A549 (cell line): ENCODE data around the gene PGAP1. TPM values are rescaled to one million over a fixed set of nuclear protein-coding genes. Genes with fewer than 3 reads are reported as not detected.
A peak's percentile ranks its signal among the peaks of the same experiment; 100 is the strongest.

Experiments used
- ATAC-seq, 2 experiments: fragments of 200-7000 bp in 1 of 2; fragments of >200 bp in 1 of 2; cut with Nextera tagmentation in 1 of 2; cut with Tn5 transposase in 1 of 2; 3 replicates each; pipeline versions ENCODE4 v1.8.0 to v1.9.1; 2018 to 2020; ENCODE audit warnings: mild to moderate bottlenecking in 1 of 2, moderate library complexity in 1 of 2
- CTCF ChIA-PET: fragments of 300-600 bp; sonication (Branson Sonifier 250); formaldehyde crosslinking; extraction: SDS; loops from one replicate; lab custom pipeline; 2021; ENCODE audit warnings: antibody characterized with exemption, inconsistent platforms; lab: Yijun Ruan, JAX
- POLR2A ChIA-PET: fragments of 350-600 bp; formaldehyde crosslinking; extraction: SDS; loops from one replicate; lab custom pipeline; 2021; ENCODE audit warnings: antibody characterized with exemption, inconsistent platforms; lab: Yijun Ruan, JAX
- DNase-seq, 2 experiments: peaks; one replicate each; pipeline versions ENCODE4 v3.0.0 to v3.0.0-alpha.2; 2011 to 2016; ENCODE audit warnings: low read depth in 1 of 2, low spot score in 1 of 2
- FAIRE-seq: peaks from 2 replicates; lab custom pipeline; 2011; peaks lifted over from hg19 to GRCh38; lab: Jason Lieb, UNC
- H3K27ac ChIP-seq, 2 experiments: fragments of >200 bp; sonication (Bioruptor Twin); formaldehyde crosslinking; 3 replicates each; pipeline ENCODE4 v1.5.1; 2016 to 2017
- H3K4me1 ChIP-seq: fragments of >200 bp; sonication (Bioruptor Twin); formaldehyde crosslinking; 3 replicates; pipeline ENCODE4 v1.6.1; 2016
- H3K4me2 ChIP-seq: fragments of >200 bp; sonication (Bioruptor Twin); formaldehyde crosslinking; 3 replicates; pipeline ENCODE4 v1.6.1; 2016
- H3K4me3 ChIP-seq: fragments of >200 bp; sonication (Bioruptor Twin); formaldehyde crosslinking; 3 replicates; pipeline ENCODE4 v1.5.1; 2016
- H3K9me3 ChIP-seq: fragments of >200 bp; sonication (Bioruptor Twin); formaldehyde crosslinking; 3 replicates; pipeline ENCODE4 v1.6.1; 2016
- ATOH8 ChIP-seq: fragments of 250-450 bp; sonication (Bioruptor Pico); IDR thresholded peaks from 2 replicates; pipeline ENCODE4 v1.5.0; 2020; ENCODE audit warnings: low read depth, mild to moderate bottlenecking, moderate library complexity
- BCL3 ChIP-seq: fragments of >200 bp; sonication (Bioruptor Twin); formaldehyde crosslinking; IDR thresholded peaks from 3 replicates; pipeline ENCODE4 v1.6.1; 2016
- BHLHE40 ChIP-seq: IDR thresholded peaks from 2 replicates; pipeline ENCODE4 v1.6.1; 2012; ENCODE audit warnings: low read depth, low read length, inconsistent platforms
- CBX8 ChIP-seq: fragments of 200-600 bp; sonication (generic); IDR thresholded peaks from 2 replicates; pipeline ENCODE4 v1.6.1; 2016
- CHD4 ChIP-seq: fragments of 200-600 bp; sonication (generic); IDR thresholded peaks from 2 replicates; pipeline ENCODE4 v1.6.1; 2016; ENCODE audit warnings: antibody characterized with exemption, mild to moderate bottlenecking, borderline replicate concordance
- E2F6 ChIP-seq: IDR thresholded peaks from 2 replicates; pipeline ENCODE4 v1.6.1; 2012; ENCODE audit warnings: low read depth, borderline replicate concordance
- EHF ChIP-seq: fragments of 250-450 bp; sonication (Bioruptor Pico); IDR thresholded peaks from 2 replicates; pipeline ENCODE4 v1.5.0; 2020; ENCODE audit warnings: mild to moderate bottlenecking
- EP300 ChIP-seq, 2 experiments: fragments of >200 bp; sonication (Bioruptor Twin); formaldehyde crosslinking; IDR thresholded peaks; 2 replicates in 1 of 2; 3 replicates in 1 of 2; pipeline ENCODE4 v1.6.1; 2016 to 2017
- FOSB ChIP-seq: fragments of 250-450 bp; sonication (Bioruptor Pico); IDR thresholded peaks from 2 replicates; pipeline ENCODE4 v1.5.0; 2020; ENCODE audit warnings: mild to moderate bottlenecking, moderate library complexity
- FOSL2 ChIP-seq, 2 experiments: fragments of 450-650 bp in 1 of 2; fragments of >200 bp in 1 of 2; sonication (Bioruptor Twin) in 1 of 2; formaldehyde crosslinking; IDR thresholded peaks; 2 replicates each; pipeline versions ENCODE4 v1.5.0 to v1.6.1; 2016 to 2020; ENCODE audit warnings: mild to moderate bottlenecking in 1 of 2, moderate library complexity in 1 of 2
- HMGXB4 ChIP-seq: fragments of 250-450 bp; sonication (Bioruptor Pico); IDR thresholded peaks from 2 replicates; pipeline ENCODE4 v1.5.0; 2021; ENCODE audit warnings: mild to moderate bottlenecking, moderate library complexity, borderline replicate concordance
- HOXA7 ChIP-seq: fragments of 250-450 bp; sonication (Bioruptor Pico); IDR thresholded peaks from 2 replicates; pipeline ENCODE4 v1.5.0; 2020; ENCODE audit warnings: mild to moderate bottlenecking, moderate library complexity
- HOXB13 ChIP-seq: fragments of 250-450 bp; sonication (Bioruptor Pico); IDR thresholded peaks from 2 replicates; pipeline ENCODE4 v1.5.0; 2020; ENCODE audit warnings: low read depth, mild to moderate bottlenecking, moderate library complexity
- JUNB ChIP-seq: fragments of >200 bp; sonication (Bioruptor Twin); formaldehyde crosslinking; IDR thresholded peaks from 2 replicates; pipeline ENCODE4 v1.6.1; 2016
- NPAS2 ChIP-seq: fragments of 250-450 bp; sonication (Bioruptor Pico); IDR thresholded peaks from 2 replicates; pipeline ENCODE4 v1.8.0; 2022; ENCODE audit warnings: mild to moderate bottlenecking, moderate library complexity, borderline replicate concordance
- NR3C1 ChIP-seq: fragments of >200 bp; sonication (Bioruptor Twin); formaldehyde crosslinking; IDR thresholded peaks from 3 replicates; pipeline ENCODE4 v1.6.1; 2017
- PHF8 ChIP-seq: fragments of 200-600 bp; sonication (generic); IDR thresholded peaks from 2 replicates; pipeline ENCODE4 v1.6.1; 2016; ENCODE audit warnings: low read depth, mild to moderate bottlenecking, antibody characterized with exemption, moderate library complexity, borderline replicate concordance
- POLR2A ChIP-seq: IDR thresholded peaks from 2 replicates; pipeline ENCODE4 v1.6.1; 2012; ENCODE audit warnings: mild to moderate bottlenecking, low read length
- RAD21 ChIP-seq, 2 experiments: fragments of >200 bp in 1 of 2; sonication (Bioruptor Twin) in 1 of 2; formaldehyde crosslinking in 1 of 2; IDR thresholded peaks in 1 of 2; conservative IDR thresholded peaks in 1 of 2; 2 replicates in 1 of 2; 3 replicates in 1 of 2; pipeline ENCODE4 v1.6.1; 2012 to 2018; ENCODE audit warnings: inconsistent platforms in 1 of 2
- SMC3 ChIP-seq: fragments of >200 bp; sonication (Bioruptor Twin); formaldehyde crosslinking; IDR thresholded peaks from 3 replicates; pipeline ENCODE4 v1.6.1; 2018; ENCODE audit warnings: inconsistent platforms
- ZC3H11A ChIP-seq: fragments of 450-650 bp; IDR thresholded peaks from 2 replicates; pipeline ENCODE4 v1.6.1; 2014; ENCODE audit warnings: antibody characterized with exemption, mild to moderate bottlenecking
- ZNF302 ChIP-seq: fragments of 250-450 bp; sonication (Bioruptor Pico); IDR thresholded peaks from 2 replicates; pipeline ENCODE4 v1.9.0; 2021; ENCODE audit warnings: inconsistent platforms, mild to moderate bottlenecking, moderate library complexity
- ZSCAN20 ChIP-seq: fragments of 250-450 bp; sonication (Bioruptor Pico); IDR thresholded peaks from 2 replicates; pipeline ENCODE4 v1.8.0; 2022; ENCODE audit warnings: mild to moderate bottlenecking, moderate library complexity
- WGBS: methylation state at CpG from one replicate; pipeline ENCODE4 v1.1.6; 2017; ENCODE audit errors: missing lambda C conversion rate; 5-methylcytosine and 5-hydroxymethylcytosine counted together
- polyA plus RNA-seq, 4 experiments: library from polyadenylated mRNA; depleted of rRNA in 3 of 4; stranded (reverse); fragments of >200 nt; fragmentation: RNase III in 1 of 4; extraction: RNeasy Plus Mini Kit Qiagen cat#74134 plus additional on column Dnase treatment in 1 of 4; gene quantifications; 2 replicates in 3 of 4; 3 replicates in 1 of 4; pipeline ENCODE4 v1.2.3, GENCODE V29; 2011 to 2017

The PGAP1 gene
- polyA plus RNA-seq, 2 of the 4 experiments (the other 2 are of a cell fraction): 3.5 to 9.3 TPM

GRCh38 chr2:196802401-196802800 lies 124.1 kb downstream of the PGAP1 start:
- H3K9me3 ChIP-seq: no peaks in the 10 kb centered on the region
- no peak for FAIRE-seq
- no peak overlapping the region for H3K4me3 ChIP-seq
- WGBS: 89% methylated on average over 2 of the region's 2 CpGs
- no peak for TF ChIP-seq POLR2A
- TF ChIP-seq NR3C1: no peak
- TF ChIP-seq HOXA7 (CRISPR knock-in tag): no peak
- TF ChIP-seq BHLHE40: no peak
- TF ChIP-seq E2F6: no peak
- no peak for TF ChIP-seq BCL3
- TF ChIP-seq RAD21 (conservative IDR thresholded peaks at IDR 0.05 in 1 of 2, IDR thresholded peaks at IDR 0.05 in 1 of 2): no peak
- TF ChIP-seq FOSB (CRISPR knock-in tag): no peak
- TF ChIP-seq EP300 (IDR thresholded peaks at IDR 0.05): no peak
- TF ChIP-seq ATOH8 (CRISPR knock-in tag): no peak
- TF ChIP-seq CHD4: no peak
- no peak for TF ChIP-seq HOXB13 (CRISPR knock-in tag)
- TF ChIP-seq ZSCAN20: no peak
- no peak for TF ChIP-seq EHF
- no peak for TF ChIP-seq HMGXB4 (CRISPR knock-in tag)
- TF ChIP-seq ZNF302 (CRISPR knock-in tag): no peak
- TF ChIP-seq ZC3H11A: no peak
- TF ChIP-seq NPAS2 (CRISPR knock-in tag): no peak
- TF ChIP-seq PHF8: no peak
- no peak for TF ChIP-seq CBX8
- no peak for DNase-seq
- no peak overlapping the region for H3K27ac ChIP-seq
- no peak for ATAC-seq
- no peak overlapping the region for H3K4me2 ChIP-seq
- ChIA-PET POLR2A (no interaction called here), CTCF (interaction anchor here (0.5 to 0.7 kb wide), 2 partner anchors 48 to 699 kb away, joined by 3 read pairs; no protein-coding TSS in a partner anchor)
- H3K4me1 ChIP-seq: peaks cover 19% of the 10 kb centered on the region; the same call in 2 of the 3 replicates

- ChIA-PET CTCF (interaction anchor here (0.5 to 0.7 kb wide), 2 partner anchors 48 to 700 kb away, joined by 3 read pairs; no protein-coding TSS in a partner anchor), POLR2A (no interaction called here)
- H3K27ac ChIP-seq: peak overlapping the region in 1 of 2 experiments; percentile 50; a peak in 3 of 6 replicates
- no peak for ATAC-seq
- H3K4me3 ChIP-seq: no peak overlapping the region
- peaks cover 19% of the 10 kb centered on the region; the same call in 2 of the 3 replicates for H3K4me1 ChIP-seq
- no peaks in the 10 kb centered on the region for H3K9me3 ChIP-seq
- peak overlapping the region; percentile 33 for H3K4me2 ChIP-seq
- TF ChIP-seq FOSL2 (IDR thresholded peaks at IDR 0.05) (peak; percentile 29; the same call in 1 of the 2 replicates), FOSL2 (CRISPR knock-in tag; IDR thresholded peaks at IDR 0.05) (no peak), NR3C1 (no peak), JUNB (0 out of 2 replicates have a peak, but pooled peaks have one; percentile 26), SMC3 (no peak)
- DNase-seq: no peak
- FAIRE-seq: no peak
- 4% methylated on average over 2 of the region's 2 CpGs for WGBS
Observed at GRCh38 chr2:196801674-196802261, 124.7 kb downstream of the PGAP1 start.
